ENCODE measurements around the gene ARHGEF16. TPM values are rescaled to one million over a fixed set of nuclear protein-coding genes. Genes with fewer than 3 reads are reported as not detected.

Gene ARHGEF16
- total and polyA plus RNA-seq, 9 donors, result 0.13 to 8.4 (median 1.7) TPM

- Histone ChIP-seq H3K4me1 (ENCODE audit: insufficient read depth) (peaks cover 8% of the 10 kb centered on the region), H3K27me3 (no peaks in the 10 kb centered on the region), H3K36me3 (no peaks in the 10 kb centered on the region), H3K9me3 (no peaks in the 10 kb centered on the region), H3K4me3 (no peak overlapping the region), H3K27ac (no peak overlapping the region)
- 85 to 90% (median 88%) methylated on average over 15 to 21 of the region's 21 CpGs for WGBS, 3 donors
- intact Hi-C loops (cut with DNase I), result loop anchor here in 1 of 4 donors (10.0 kb wide), 1 partner anchor 251 kb away; no protein-coding TSS in a partner anchor
- DNase-seq, result peak in 1 of 5 donors; percentile 23
- TF ChIP-seq POLR2A (IDR thresholded peaks at IDR 0.05), result no peak
- no peak for TF ChIP-seq CTCF (IDR thresholded peaks at IDR 0.05)
- TF ChIP-seq EP300 (IDR thresholded peaks at IDR 0.05), result no peak
These were observed 9.6 kb downstream of the ARHGEF16 start for GRCh38 chr1:3463891-3464648.

- peaks cover 8% of the 10 kb centered on the region for H3K4me1 ChIP-seq (ENCODE audit: insufficient read depth)
- no peaks in the 10 kb centered on the region for H3K9me3 ChIP-seq
- H3K36me3 ChIP-seq, result no peaks in the 10 kb centered on the region
- no peak overlapping the region for H3K4me3 ChIP-seq
- peak in 1 of 5 donors; percentile 24 for DNase-seq
- H3K27ac ChIP-seq, result no peak overlapping the region
- H3K27me3 ChIP-seq, result no peaks in the 10 kb centered on the region
- intact Hi-C loops (cut with DNase I), result loop anchor here in 1 of 4 donors (10.0 kb wide), 1 partner anchor 250 kb away; no protein-coding TSS in a partner anchor
- 89 to 94% (median 93%) methylated on average over 7 to 11 of the region's 11 CpGs for WGBS, 3 donors
- no peak for TF ChIP-seq EP300 (IDR thresholded peaks at IDR 0.05)
- TF ChIP-seq CTCF (IDR thresholded peaks at IDR 0.05), result no peak
- no peak for TF ChIP-seq POLR2A (IDR thresholded peaks at IDR 0.05)
These were observed 10.2 kb downstream of the ARHGEF16 start for GRCh38 chr1:3464649-3465025.

DNA sequence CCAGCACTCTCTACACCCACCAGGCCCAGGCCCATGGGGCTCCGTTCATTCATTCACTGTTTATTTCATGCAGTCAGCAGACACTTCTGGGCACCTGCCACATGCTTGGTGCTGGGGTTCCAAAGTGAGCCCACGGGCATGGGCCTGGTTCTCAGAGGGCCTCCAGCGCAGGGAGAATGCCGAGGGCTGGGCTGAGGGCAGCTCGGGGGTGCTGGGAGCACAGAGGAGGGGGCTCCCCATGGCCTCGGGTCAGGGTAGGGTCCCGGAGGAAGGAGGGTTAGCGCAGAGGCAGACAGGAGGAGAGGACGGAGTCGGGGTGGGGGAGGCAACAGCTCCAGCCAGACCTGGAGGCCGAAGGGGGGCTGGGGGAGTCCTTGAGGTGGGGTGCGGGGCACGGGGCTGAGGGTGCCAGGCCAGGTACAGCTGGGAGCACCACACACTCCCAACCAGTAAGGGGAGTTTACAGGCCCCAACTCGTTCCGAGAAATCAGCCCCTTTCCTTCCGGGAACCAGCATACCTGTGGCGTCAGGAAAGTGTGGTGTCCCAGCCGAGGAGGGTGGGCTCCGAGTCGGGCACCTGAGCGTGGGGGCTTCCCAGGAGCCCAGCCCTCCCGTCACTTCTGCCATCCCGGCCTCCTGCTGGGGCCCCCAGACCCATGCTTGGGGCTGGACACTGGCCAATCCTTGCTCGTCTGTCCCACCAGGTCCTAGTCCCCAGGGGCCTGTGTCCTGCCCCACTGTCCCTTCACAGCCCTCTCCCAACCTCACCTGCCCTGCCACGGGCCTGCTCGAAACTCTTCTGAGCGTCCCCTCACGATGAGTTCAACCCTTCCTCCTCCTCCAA is 10.8 kb downstream of the ARHGEF16 start:
- WGBS, 3 donors, result 81 to 86% (median 81%) methylated on average over 27 to 28 of the region's 28 CpGs

More for the DNA sequence above, 10.8 kb downstream of the ARHGEF16 start:
- Histone ChIP-seq H3K36me3 (no peaks in the 10 kb centered on the region), H3K27me3 (no peaks in the 10 kb centered on the region), H3K27ac (no peak overlapping the region), H3K4me3 (no peak overlapping the region), H3K9me3 (no peaks in the 10 kb centered on the region), H3K4me1 (ENCODE audit: insufficient read depth) (peaks cover 5% of the 10 kb centered on the region)
- DNase-seq, result peak in 1 of 5 donors; percentile 31
- TF ChIP-seq CTCF (IDR thresholded peaks at IDR 0.05) (no peak), POLR2A (IDR thresholded peaks at IDR 0.05) (no peak), EP300 (IDR thresholded peaks at IDR 0.05) (no peak)
- intact Hi-C loops (cut with DNase I), result loop anchor here in 1 of 4 donors (10.0 kb wide), 1 partner anchor 249 kb away; no protein-coding TSS in a partner anchor
